Retinal pigment epithelial cell (primary cell): ENCODE results near the gene DHH.
A peak's percentile ranks its signal among the peaks of the same experiment; 100 is the strongest.

Experiments used
- DNase-seq: peaks from one replicate; pipeline ENCODE4 v3.0.0-alpha.2; 2010; ENCODE audit warnings: low read depth
- H3K4me3 ChIP-seq: 2 replicates; pipeline ENCODE4 v1.5.1; 2011; ENCODE audit warnings: mild to moderate bottlenecking, low read length, control low read depth, moderate library complexity
- TF ChIP-seq, protein P1 (sequence below): conservative IDR thresholded peaks from 2 replicates; pipeline ENCODE4 v1.5.1; 2011; ENCODE audit warnings: low read depth, low read length, control low read depth, inconsistent platforms

Gene DHH

DNA sequence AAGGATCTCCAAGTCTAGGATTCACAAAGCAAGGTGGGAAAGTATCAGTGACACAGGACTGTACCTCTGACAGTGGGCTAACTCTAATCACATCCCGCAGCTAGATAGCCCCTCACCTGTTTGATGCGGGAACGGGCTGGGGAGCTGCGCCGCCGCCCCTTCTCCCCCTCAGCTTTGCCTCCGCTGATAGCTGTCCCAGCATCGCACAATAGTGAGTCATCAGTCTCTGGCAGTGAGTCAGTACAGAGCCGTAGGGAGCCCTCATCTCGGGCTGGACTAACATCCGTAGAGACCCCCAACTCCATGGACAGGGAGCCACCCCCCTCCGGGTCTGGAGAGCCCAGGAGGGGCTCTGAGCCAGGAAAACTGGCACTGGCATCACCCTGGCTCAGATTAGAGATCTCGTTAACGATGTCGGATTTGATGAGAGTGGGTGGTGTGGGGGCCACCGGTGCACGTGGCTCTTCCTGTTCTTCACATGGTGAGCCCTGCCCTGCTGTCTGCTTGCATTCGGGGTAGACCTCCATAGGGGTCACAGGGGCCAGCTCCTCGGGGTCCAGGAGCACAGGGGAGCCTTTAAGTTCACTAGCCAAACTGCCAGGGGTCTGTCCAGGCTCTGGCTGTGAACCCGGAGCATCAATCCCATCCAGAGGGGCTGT lies 44.9 kb downstream of the DHH start:
- no peak overlapping the region for H3K4me3 ChIP-seq
- no peak for DNase-seq
- TF ChIP-seq, protein P1, sequence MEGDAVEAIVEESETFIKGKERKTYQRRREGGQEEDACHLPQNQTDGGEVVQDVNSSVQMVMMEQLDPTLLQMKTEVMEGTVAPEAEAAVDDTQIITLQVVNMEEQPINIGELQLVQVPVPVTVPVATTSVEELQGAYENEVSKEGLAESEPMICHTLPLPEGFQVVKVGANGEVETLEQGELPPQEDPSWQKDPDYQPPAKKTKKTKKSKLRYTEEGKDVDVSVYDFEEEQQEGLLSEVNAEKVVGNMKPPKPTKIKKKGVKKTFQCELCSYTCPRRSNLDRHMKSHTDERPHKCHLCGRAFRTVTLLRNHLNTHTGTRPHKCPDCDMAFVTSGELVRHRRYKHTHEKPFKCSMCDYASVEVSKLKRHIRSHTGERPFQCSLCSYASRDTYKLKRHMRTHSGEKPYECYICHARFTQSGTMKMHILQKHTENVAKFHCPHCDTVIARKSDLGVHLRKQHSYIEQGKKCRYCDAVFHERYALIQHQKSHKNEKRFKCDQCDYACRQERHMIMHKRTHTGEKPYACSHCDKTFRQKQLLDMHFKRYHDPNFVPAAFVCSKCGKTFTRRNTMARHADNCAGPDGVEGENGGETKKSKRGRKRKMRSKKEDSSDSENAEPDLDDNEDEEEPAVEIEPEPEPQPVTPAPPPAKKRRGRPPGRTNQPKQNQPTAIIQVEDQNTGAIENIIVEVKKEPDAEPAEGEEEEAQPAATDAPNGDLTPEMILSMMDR: no peak

DNA sequence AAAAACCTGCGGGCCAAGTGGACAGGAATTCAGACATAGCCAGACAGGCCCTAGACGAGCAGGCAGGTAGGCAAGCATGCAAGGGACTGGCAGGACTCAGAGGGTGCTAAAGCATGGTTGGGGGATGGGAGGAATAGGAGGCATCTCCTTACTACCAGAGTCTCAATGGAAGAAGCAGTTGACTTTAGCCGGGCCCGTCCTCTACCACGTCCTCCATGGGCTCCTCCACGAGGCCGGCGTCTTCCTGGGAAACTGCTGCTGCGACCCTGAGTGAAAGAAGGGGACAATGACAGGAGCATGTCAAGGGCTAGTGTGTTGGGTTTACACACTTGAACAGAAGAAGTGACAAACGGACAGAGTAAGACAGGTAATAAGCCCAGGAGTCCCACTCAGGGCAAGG lies 45.6 kb downstream of the DHH start:
- H3K4me3 ChIP-seq: no peak overlapping the region
- TF ChIP-seq, protein P1: no peak
- DNase-seq: no peak

DNA sequence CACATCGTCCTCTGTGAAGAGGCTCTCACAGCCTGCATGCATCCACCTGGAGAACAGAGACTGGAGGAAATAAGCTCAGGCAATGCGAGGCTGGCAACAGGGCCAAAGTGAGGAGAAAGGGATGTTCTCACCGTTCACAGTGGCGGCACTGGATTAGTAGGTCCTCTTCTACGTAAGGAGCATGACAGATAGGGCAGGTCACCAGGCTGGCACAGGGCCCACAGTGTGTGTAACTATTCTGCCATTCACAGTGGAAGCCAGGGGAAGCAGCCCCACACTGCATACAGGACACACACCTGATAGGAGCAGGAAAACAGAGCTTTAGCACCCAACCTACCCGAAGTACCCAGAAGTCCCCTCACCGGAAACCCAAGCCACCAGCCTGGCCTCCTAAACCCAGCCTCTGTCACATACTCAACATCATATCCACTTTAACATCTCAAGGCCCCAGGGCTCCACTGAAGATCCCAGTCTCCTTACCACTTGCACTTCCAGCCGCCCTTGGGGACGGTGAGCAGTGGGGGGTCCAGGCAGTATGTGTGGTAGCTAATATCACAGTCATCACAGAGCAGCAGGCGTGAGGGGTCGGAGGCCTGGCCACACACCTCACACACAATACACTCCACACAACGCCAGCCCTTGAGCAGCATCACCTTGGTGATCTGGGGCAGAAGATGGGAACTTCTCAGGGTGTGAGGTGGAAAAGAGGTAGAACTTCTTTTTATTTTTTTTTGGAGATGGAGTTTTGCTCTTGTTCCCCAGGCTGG lies 48.3 kb downstream of the DHH start:
- no peak overlapping the region for H3K4me3 ChIP-seq
- no peak for DNase-seq
- TF ChIP-seq, protein P1: no peak

DNA sequence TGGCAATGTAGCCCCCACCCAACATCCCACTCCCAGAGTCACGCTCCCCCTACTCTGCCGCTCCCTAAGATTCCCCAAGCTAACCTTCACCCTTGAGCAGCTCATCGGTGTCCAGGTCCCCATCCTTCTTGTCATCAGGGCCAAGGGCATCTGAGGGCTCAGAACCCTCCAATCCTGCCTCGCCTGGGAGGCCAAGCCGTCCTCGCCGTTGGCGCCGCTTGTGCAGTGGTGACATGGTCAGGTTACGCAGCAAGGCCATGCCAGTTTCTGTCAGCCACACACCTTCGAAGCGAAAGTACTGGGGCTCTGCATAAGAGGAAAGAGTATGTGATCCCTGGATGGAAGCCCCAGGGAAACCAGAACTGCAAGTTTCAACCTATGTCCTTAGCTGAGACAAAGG lies 49.9 kb downstream of the DHH start:
- no peak for DNase-seq
- TF ChIP-seq, protein P1: no peak
- H3K4me3 ChIP-seq: no peak overlapping the region

DNA sequence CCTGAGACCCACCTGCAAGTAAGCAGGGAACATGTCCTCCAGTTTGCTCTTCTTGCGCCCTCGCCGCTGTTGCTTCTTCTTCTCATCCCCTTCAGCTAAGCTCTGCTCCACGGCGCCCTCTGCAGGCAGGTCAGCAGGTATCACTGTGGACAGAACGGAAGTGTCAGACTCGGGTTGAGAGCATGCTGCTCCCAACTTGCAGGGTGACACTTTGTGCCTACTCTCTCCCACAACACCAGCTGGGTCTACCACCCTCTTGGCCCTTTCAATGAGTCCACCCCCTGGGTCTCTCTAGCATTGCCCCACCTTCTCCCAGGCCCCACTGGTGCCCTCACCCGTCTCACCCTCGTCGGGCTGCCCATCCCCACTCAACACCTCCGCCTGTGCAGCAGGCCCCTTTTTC lies 50.7 kb downstream of the DHH start:
- TF ChIP-seq, protein P1: peak; percentile 84
- no peak overlapping the region for H3K4me3 ChIP-seq
- no peak for DNase-seq

- DNase-seq: no peak
- TF ChIP-seq, protein P1: no peak
Measured at GRCh38 chr12:49043241-49043640, 51.4 kb downstream of the DHH start.

GRCh38 chr12:49041881-49042484 lies 52.6 kb downstream of the DHH start:
- no peak overlapping the region for H3K4me3 ChIP-seq
- DNase-seq: no peak
- TF ChIP-seq, protein P1: no peak

More at GRCh38 chr12:49043241-49043640, 51.4 kb downstream of the DHH start:
- no peak overlapping the region for H3K4me3 ChIP-seq
